Fibroblast of lung (primary cell): ENCODE measurements around the gene HS3ST2. TPM values are rescaled to one million over a fixed set of nuclear protein-coding genes. Genes with fewer than 3 reads are reported as not detected.

Experiments
- DNase-seq, 2 donors: peaks; one replicate each; pipeline versions ENCODE4 v3.0.0 to v3.0.0-alpha.2; 2010; ENCODE audit warnings: low read depth in 2 of 2
- H2AFZ ChIP-seq: 2 replicates; pipeline ENCODE4 v1.5.1; 2012; ENCODE audit warnings: low read length, control low read depth, inconsistent platforms
- H3K27ac ChIP-seq: 2 replicates; pipeline ENCODE4 v1.5.1; 2011; ENCODE audit warnings: low read length, control low read depth; ENCODE audit not compliant: insufficient read depth
- H3K27me3 ChIP-seq: 2 replicates; pipeline ENCODE4 v1.5.1; 2011; ENCODE audit warnings: mild to moderate bottlenecking, low read length; ENCODE audit not compliant: control insufficient read depth, insufficient read depth
- H3K36me3 ChIP-seq: 2 replicates; pipeline ENCODE4 v1.5.1; 2011; ENCODE audit warnings: low read length; ENCODE audit not compliant: control insufficient read depth, insufficient read depth
- H3K4me1 ChIP-seq: 2 replicates; pipeline ENCODE4 v1.5.1; 2011; ENCODE audit warnings: low read length; ENCODE audit not compliant: control insufficient read depth, insufficient read depth; ENCODE audit errors: extremely low read depth
- H3K4me2 ChIP-seq: 2 replicates; pipeline ENCODE4 v1.5.1; 2011; ENCODE audit warnings: low read length, control low read depth; ENCODE audit not compliant: insufficient read depth; ENCODE audit errors: extremely low read depth
- H3K4me3 ChIP-seq, 4 experiments: fragments of 200-600 bp in 1 of 4; sonication (generic) in 1 of 4; replicated peaks in 1 of 4; 2 replicates each; pipeline ENCODE4 v1.5.1; 2011 to 2016; ENCODE audit warnings: low read length in 4 of 4, low read depth in 3 of 4, mild to moderate bottlenecking in 3 of 4, control low read depth in 2 of 4, inconsistent platforms in 1 of 4, mixed read lengths in 1 of 4; ENCODE audit not compliant: insufficient read depth in 1 of 4; ENCODE audit errors: control extremely low read depth in 1 of 4
- H3K79me2 ChIP-seq: 2 replicates; pipeline ENCODE4 v1.5.1; 2012; ENCODE audit warnings: mild to moderate bottlenecking, low read length, inconsistent platforms; ENCODE audit not compliant: control insufficient read depth, insufficient read depth
- H3K9ac ChIP-seq: 2 replicates; pipeline ENCODE4 v1.5.1; 2011; ENCODE audit warnings: mild to moderate bottlenecking, low read length, control low read depth; ENCODE audit not compliant: insufficient read depth
- H3K9me3 ChIP-seq: 2 replicates; pipeline ENCODE4 v1.5.1; 2012; ENCODE audit warnings: low read depth, low read length; ENCODE audit not compliant: control insufficient read depth, insufficient read depth
- H4K20me1 ChIP-seq: 2 replicates; pipeline ENCODE4 v1.5.1; 2011; ENCODE audit warnings: low read length; ENCODE audit not compliant: control insufficient read depth, insufficient read depth; ENCODE audit errors: extremely low read depth
- CTCF ChIP-seq, 2 donors: IDR thresholded peaks in 1 of 2; conservative IDR thresholded peaks in 1 of 2; 1 replicate in 1 of 2; 2 replicates in 1 of 2; pipeline ENCODE4 v1.5.1; 2011 to 2012; ENCODE audit warnings: low read length in 2 of 2, control low read depth in 1 of 2, inconsistent platforms in 1 of 2, low read depth in 1 of 2, mild to moderate bottlenecking in 1 of 2
- EZH2 ChIP-seq: IDR thresholded peaks from 2 replicates; pipeline ENCODE4 v1.5.1; 2012; ENCODE audit warnings: low read length, control low read depth, mild to moderate bottlenecking; ENCODE audit errors: missing control alignments
- polyA plus RNA-seq, 2 donors: library from polyadenylated mRNA; depleted of rRNA in 1 of 2; stranded (reverse) in 1 of 2; unstranded in 1 of 2; fragments of >200 nt; gene quantifications; 2 replicates each; pipeline ENCODE4 v1.2.1, GENCODE V29; 2011 to 2012; ENCODE audit warnings: missing spikeins in 1 of 2
- total RNA-seq: library from RNA; depleted of rRNA; stranded (reverse); fragments of >200 nt; gene quantifications from 2 replicates; pipeline ENCODE4 v1.2.1, GENCODE V29; 2014

The HS3ST2 gene
- total and polyA plus RNA-seq, 2 donors (not counting 1 experiment from before 2014, with no cell fraction given): not detected

GRCh38 chr16:22948058-22948602, 134.2 kb downstream of the HS3ST2 start:
- Histone ChIP-seq H3K9me3 (no peaks in the 10 kb centered on the region), H3K4me2 (peak overlapping the region; percentile 25), H3K27me3 (peaks cover 6% of the 10 kb centered on the region), H3K36me3 (no peaks in the 10 kb centered on the region), H3K4me1 (no peaks in the 10 kb centered on the region), H3K79me2 (no peaks in the 10 kb centered on the region), H3K9ac (no peak overlapping the region), H4K20me1 (peaks cover 2% of the 10 kb centered on the region), H3K4me3 (peak overlapping the region in 1 of 4 experiments; percentile 14), H3K27ac (no peak overlapping the region), H2AFZ (no peak overlapping the region)
- DNase-seq: no peak
- TF ChIP-seq EZH2 (no peak), CTCF (conservative IDR thresholded peaks at IDR 0.05 in 1 of 2, IDR thresholded peaks at IDR 0.05 in 1 of 2; ENCODE audit: low read depth in 1 of 2, low read length in 2 of 2) (no peak)

- peaks cover 2% of the 10 kb centered on the region for H4K20me1 ChIP-seq
Measured at GRCh38 chr16:22948603-22949368, 134.8 kb downstream of the HS3ST2 start.

More at GRCh38 chr16:22948603-22949368, 134.8 kb downstream of the HS3ST2 start:
- no peaks in the 10 kb centered on the region for H3K36me3 ChIP-seq
- DNase-seq: peak; percentile 23 to 59
- H3K9me3 ChIP-seq: no peaks in the 10 kb centered on the region
- peak overlapping the region in 1 of 4 experiments; percentile 14 for H3K4me3 ChIP-seq
- peaks cover 6% of the 10 kb centered on the region for H3K27me3 ChIP-seq
- H3K9ac ChIP-seq: no peak overlapping the region
- no peaks in the 10 kb centered on the region for H3K79me2 ChIP-seq
- peak; percentile 57 for TF ChIP-seq EZH2
- TF ChIP-seq CTCF (conservative IDR thresholded peaks at IDR 0.05 in 1 of 2, IDR thresholded peaks at IDR 0.05 in 1 of 2; ENCODE audit: low read depth in 1 of 2, low read length in 2 of 2): peak; percentile 57 to 62
- peak overlapping the region; percentile 25 for H3K4me2 ChIP-seq
- no peak overlapping the region for H3K27ac ChIP-seq
- no peak overlapping the region for H2AFZ ChIP-seq
- no peaks in the 10 kb centered on the region for H3K4me1 ChIP-seq
